Measurements from ENCODE around the gene MICAL3. TPM values are rescaled to one million over a fixed set of nuclear protein-coding genes. Genes with fewer than 3 reads are reported as not detected.

MICAL3 gene
- total RNA-seq, 1 donor from 2014 or later, result 54.8 TPM

- Mint-ChIP-seq H3K9me3 (ENCODE audit: low read depth) (no peaks in the 10 kb centered on the region), H3K4me1 (ENCODE audit: low read depth) (peaks cover 5% of the 10 kb centered on the region), H3K27me3 (no peaks in the 10 kb centered on the region), H3K4me3 (ENCODE audit: low read depth) (no peak overlapping the region), H3K36me3 (ENCODE audit: insufficient read depth) (peaks cover 2% of the 10 kb centered on the region), H3K27ac (no peak overlapping the region)
- no peak for TF ChIP-seq CTCF (IDR thresholded peaks at IDR 0.05; ENCODE audit: unreplicated experiment)
- no peak for DNase-seq (ENCODE audit: low spot score, unreplicated experiment)
Measured at GRCh38 chr22:17981497-17981896, 42.9 kb downstream of the MICAL3 start.

- Mint-ChIP-seq H3K4me3 (ENCODE audit: low read depth) (no peak overlapping the region), H3K9me3 (ENCODE audit: low read depth) (no peaks in the 10 kb centered on the region), H3K4me1 (ENCODE audit: low read depth) (peaks cover 5% of the 10 kb centered on the region), H3K36me3 (ENCODE audit: insufficient read depth) (peaks cover 2% of the 10 kb centered on the region), H3K27me3 (no peaks in the 10 kb centered on the region), H3K27ac (peak overlapping the region; percentile 50)
- DNase-seq (ENCODE audit: low spot score, unreplicated experiment), result no peak
- no peak for TF ChIP-seq CTCF (IDR thresholded peaks at IDR 0.05; ENCODE audit: unreplicated experiment)
Measured at GRCh38 chr22:17980638-17981051, 43.7 kb downstream of the MICAL3 start.

- peaks cover 5% of the 10 kb centered on the region for H3K4me1 Mint-ChIP-seq (ENCODE audit: low read depth)
- DNase-seq (ENCODE audit: low spot score, unreplicated experiment), result no peak
- H3K36me3 Mint-ChIP-seq (ENCODE audit: insufficient read depth), result peaks cover 2% of the 10 kb centered on the region
- H3K27ac Mint-ChIP-seq, result no peak overlapping the region
- no peaks in the 10 kb centered on the region for H3K9me3 Mint-ChIP-seq (ENCODE audit: low read depth)
- H3K27me3 Mint-ChIP-seq, result no peaks in the 10 kb centered on the region
- no peak for TF ChIP-seq CTCF (IDR thresholded peaks at IDR 0.05; ENCODE audit: unreplicated experiment)
- no peak overlapping the region for H3K4me3 Mint-ChIP-seq (ENCODE audit: low read depth)
Measured at GRCh38 chr22:17980015-17980590, 44.3 kb downstream of the MICAL3 start.

DNA sequence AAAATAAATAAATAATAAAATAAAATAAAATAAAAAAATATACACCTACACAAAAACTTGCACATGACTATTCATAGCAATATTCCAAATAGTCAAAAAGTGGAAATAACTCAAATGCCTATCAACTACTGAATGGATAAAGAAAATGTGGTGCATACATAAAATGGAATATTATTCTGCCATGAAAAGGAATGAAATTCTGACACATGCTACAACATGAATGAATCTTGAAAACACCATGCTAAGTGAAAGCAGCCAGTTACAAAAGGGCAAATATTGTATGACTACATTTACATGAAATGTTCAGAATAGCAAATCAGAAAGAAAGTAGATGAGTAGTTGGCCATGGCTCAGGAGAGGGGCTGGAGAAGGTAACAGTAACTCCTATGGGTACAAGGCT, 46.3 kb downstream of the MICAL3 start:
- TF ChIP-seq CTCF (IDR thresholded peaks at IDR 0.05; ENCODE audit: unreplicated experiment), result no peak
- H3K27ac Mint-ChIP-seq, result no peak overlapping the region
- H3K36me3 Mint-ChIP-seq (ENCODE audit: insufficient read depth), result peaks cover 2% of the 10 kb centered on the region
- peaks cover 5% of the 10 kb centered on the region for H3K4me1 Mint-ChIP-seq (ENCODE audit: low read depth)
- no peak overlapping the region for H3K4me3 Mint-ChIP-seq (ENCODE audit: low read depth)
- no peaks in the 10 kb centered on the region for H3K9me3 Mint-ChIP-seq (ENCODE audit: low read depth)
- H3K27me3 Mint-ChIP-seq, result no peaks in the 10 kb centered on the region
- DNase-seq (ENCODE audit: low spot score, unreplicated experiment), result no peak

- H3K27ac Mint-ChIP-seq, result no peak overlapping the region
- peaks cover 9% of the 10 kb centered on the region for H3K4me1 Mint-ChIP-seq (ENCODE audit: low read depth)
- H3K4me3 Mint-ChIP-seq (ENCODE audit: low read depth), result no peak overlapping the region
- DNase-seq (ENCODE audit: low spot score, unreplicated experiment), result no peak
- no peak for TF ChIP-seq CTCF (IDR thresholded peaks at IDR 0.05; ENCODE audit: unreplicated experiment)
- H3K9me3 Mint-ChIP-seq (ENCODE audit: low read depth), result no peaks in the 10 kb centered on the region
- no peaks in the 10 kb centered on the region for H3K27me3 Mint-ChIP-seq
- H3K36me3 Mint-ChIP-seq (ENCODE audit: insufficient read depth), result peaks cover 2% of the 10 kb centered on the region
Measured at GRCh38 chr22:17977371-17977770, 47.0 kb downstream of the MICAL3 start.
